K562 (cell line): ENCODE measurements around the gene SLC27A4. TPM values are rescaled to one million over a fixed set of nuclear protein-coding genes. Genes with fewer than 3 reads are reported as not detected.
A peak's percentile ranks its signal among the peaks of the same experiment; 100 is the strongest.

ENCODE experiments used
- ATAC-seq: fragments of 200-7000 bp; cut with Tn5 transposase; 3 replicates; pipeline ENCODE4 v1.9.1; 2020; ENCODE audit warnings: moderate library complexity
- BruUV-seq: library from RNA; stranded (reverse); fragments of 400-500 nt; replicated peaks from 2 replicates; lab custom pipeline; 2021; lab: Mats Ljungman, UMichigan
- CTCF ChIA-PET: fragments of 300-600 bp; formaldehyde crosslinking; extraction: SDS; loops from one replicate; lab custom pipeline; 2021; ENCODE audit warnings: low intra/inter-chr PET ratio; lab: Yijun Ruan, JAX
- POLR2A ChIA-PET: fragments of 300-600, 350-650 bp; sonication (Branson Sonifier 250); formaldehyde crosslinking; extraction: SDS; loops from one replicate; lab custom pipeline; 2021; ENCODE audit warnings: antibody characterized with exemption, inconsistent platforms; lab: Yijun Ruan, JAX
- DNase-seq, 4 experiments: peaks; one replicate each; pipeline versions ENCODE4 v3.0.0 to v3.0.0-alpha.2; 2011 to 2018; ENCODE audit warnings: low spot score in 3 of 4, mixed read lengths in 3 of 4; ENCODE audit errors: extremely low read depth in 1 of 4
- FAIRE-seq: peaks from 2 replicates; lab custom pipeline; 2011; peaks lifted over from hg19 to GRCh38; lab: Jason Lieb, UNC
- H2AFZ ChIP-seq: 2 replicates; pipeline ENCODE4 v1.6.0; 2011; ENCODE audit warnings: low read depth, low read length, control low read depth, inconsistent platforms
- H3K27ac ChIP-seq: fragments of 200-600 bp; 3 replicates; pipeline ENCODE4 v1.8.0; 2011; ENCODE audit warnings: low read depth, mild to moderate bottlenecking, control low read depth, inconsistent platforms, low read length, moderate library complexity, mixed read lengths; ENCODE audit errors: extremely low read depth
- H3K27me3 ChIP-seq, 2 experiments: fragments of 300-600 bp in 1 of 2; 2 replicates in 1 of 2; 3 replicates in 1 of 2; pipeline versions ENCODE4 v1.6.0 to v1.8.0; 2011; ENCODE audit warnings: inconsistent platforms in 2 of 2, low read length in 2 of 2, mild to moderate bottlenecking in 1 of 2, mixed read lengths in 1 of 2, moderate library complexity in 1 of 2; ENCODE audit not compliant: control insufficient read depth in 2 of 2, insufficient read depth in 2 of 2
- H3K36me3 ChIP-seq: fragments of 300-600 bp; 3 replicates; pipeline ENCODE4 v1.8.0; 2011; ENCODE audit warnings: mild to moderate bottlenecking, low read length, inconsistent platforms; ENCODE audit not compliant: control insufficient read depth, insufficient read depth
- H3K4me1 ChIP-seq, 2 experiments: fragments of 200-600 bp in 1 of 2; replicated peaks in 1 of 2; 2 replicates in 1 of 2; 3 replicates in 1 of 2; pipeline versions ENCODE4 v1.5.1 to v1.8.0; 2011; ENCODE audit warnings: inconsistent platforms in 2 of 2, low read length in 2 of 2, mild to moderate bottlenecking in 1 of 2, mixed read lengths in 1 of 2, moderate library complexity in 1 of 2; ENCODE audit not compliant: control insufficient read depth in 2 of 2, insufficient read depth in 2 of 2
- H3K4me2 ChIP-seq: 2 replicates; pipeline ENCODE4 v1.6.1; 2011; ENCODE audit warnings: low read length, control low read depth, inconsistent platforms, mixed read lengths; ENCODE audit not compliant: insufficient read depth
- H3K4me3 ChIP-seq: fragments of 200-600 bp; sonication (generic), shearing (Covaris generic); 2 replicates; pipeline ENCODE4 v1.5.1; 2016; ENCODE audit warnings: control low read depth, inconsistent platforms
- H3K79me2 ChIP-seq: fragments of 200-600 bp; 3 replicates; pipeline ENCODE4 v1.8.0; 2011; ENCODE audit warnings: low read length, inconsistent platforms; ENCODE audit not compliant: control insufficient read depth, insufficient read depth
- H3K9ac ChIP-seq, 2 experiments: 2 replicates each; pipeline versions ENCODE4 v1.6.0 to v1.6.1; 2011; ENCODE audit warnings: low read depth in 2 of 2, low read length in 2 of 2, control low read depth in 1 of 2, inconsistent platforms in 1 of 2, mild to moderate bottlenecking in 1 of 2, mixed read lengths in 1 of 2; ENCODE audit not compliant: insufficient read depth in 1 of 2
- H3K9me1 ChIP-seq: one replicate; pipeline ENCODE4 v1.6.0; 2011; ENCODE audit warnings: inconsistent platforms, mild to moderate bottlenecking, low read length, moderate library complexity; ENCODE audit not compliant: control insufficient read depth, insufficient read depth
- H3K9me3 ChIP-seq: replicated peaks from 2 replicates; pipeline ENCODE4 v1.5.1; 2011; ENCODE audit warnings: low read depth, low read length, inconsistent platforms; ENCODE audit not compliant: control insufficient read depth, insufficient read depth
- H4K20me1 ChIP-seq: replicated peaks from 2 replicates; pipeline ENCODE4 v1.6.1; 2011; ENCODE audit warnings: low read length, inconsistent platforms, mixed read lengths; ENCODE audit not compliant: control insufficient read depth, insufficient read depth
- MCM7 ChIP-seq, 2 experiments: fragments of 450-650 bp; IDR thresholded peaks; 2 replicates each; pipeline ENCODE4 v1.6.1; 2016 to 2018
- SMARCA4 ChIP-seq: fragments of 450-650 bp; IDR thresholded peaks from 2 replicates; pipeline ENCODE4 v1.6.1; 2016
- WGBS: fragments of 100-300 bp; shearing (Covaris generic); methylation state at CpG from one replicate; pipeline ENCODE4 v1.1.6; 2016; ENCODE audit warnings: low coverage, mixed read lengths; ENCODE audit not compliant: insufficient coverage; ENCODE audit errors: missing lambda C conversion rate; 5-methylcytosine and 5-hydroxymethylcytosine counted together
- in situ Hi-C: fragments of 300-500 bp; cut with MboI; formaldehyde crosslinking; loops from 4 replicates; pipeline ENCODE4 v1.15.0; 2018; ENCODE audit warnings: inconsistent platforms, mixed read lengths
- intact Hi-C: fragments of 100-400 bp; cut with micrococcal nuclease; formaldehyde crosslinking; loops from 2 replicates; pipeline ENCODE4 v1.14.2; 2022
- polyA plus RNA-seq, 8 experiments: library from polyadenylated mRNA; depleted of rRNA in 4 of 8; stranded (reverse) in 5 of 8; unstranded in 3 of 8; fragments of >200 nt; fragmentation: Nextera tagmentation in 2 of 8; fragmentation: Illumina TruSeq in 1 of 8; extraction: Ambion mirVana in 2 of 8; extraction: Trizol in 1 of 8; gene quantifications; 2 replicates each; pipeline versions ENCODE4 v1.2.1 to v1.2.3, GENCODE V29; 2011 to 2014; ENCODE audit warnings: inconsistent platforms in 1 of 8, missing spikeins in 1 of 8
- total RNA-seq, 7 experiments: library from RNA; depleted of rRNA in 6 of 7; stranded (reverse); fragments of >200 nt in 6 of 7; fragmentation: Illumina TruSeq in 2 of 7; extraction: Trizol in 2 of 7; gene quantifications; 2 replicates each; pipeline versions ENCODE4 v1.2.1 to v1.2.3, GENCODE V29; 2011 to 2021; ENCODE audit warnings: low replicate concordance in 1 of 7
- TF ChIP-seq, protein P1 (sequence below), 3 experiments: fragments of 200-800 bp in 1 of 3; sonication (Bioruptor generic) in 1 of 3; sonication (generic) in 1 of 3; formaldehyde crosslinking in 1 of 3; IDR thresholded peaks; 2 replicates each; pipeline versions ENCODE4 v1.6.1 to v1.8.0; 2016 to 2022; ENCODE audit warnings: mild to moderate bottlenecking in 2 of 3, missing compliant biosample characterization in 2 of 3, missing genetic modification characterization in 2 of 3, missing genetic modification reagents in 1 of 3

Gene SLC27A4
- total and polyA plus RNA-seq, 9 of the 15 experiments (the other 6 are each of a cell fraction or from before 2014, with no cell fraction given), result 0.25 to 35.7 (median 14.0) TPM

GRCh38 chr9:128397831-128398230, 57.5 kb downstream of the SLC27A4 start:
- intact Hi-C loops, result no loop called here
- no peak overlapping the region for H3K4me3 ChIP-seq
- no peak overlapping the region for H3K27ac ChIP-seq
- no peak for FAIRE-seq
- H3K9ac ChIP-seq, result no peak overlapping the region
- H4K20me1 ChIP-seq, result no peaks in the 10 kb centered on the region
- DNase-seq, result no peak
- peaks cover 12 to 30% of the 10 kb centered on the region in 2 experiments for H3K27me3 ChIP-seq
- no peak for TF ChIP-seq SMARCA4
- TF ChIP-seq MCM7 (IDR thresholded peaks at IDR 0.05), result 0 out of 4 replicates have a peak, but pooled peaks of 1 of the 2 experiments have one; percentile 5
- peak; percentile 26; the same call in 2 of the 3 replicates for ATAC-seq
- H3K4me2 ChIP-seq, result no peak overlapping the region
- no peaks in the 10 kb centered on the region for H3K79me2 ChIP-seq
- POLR2A ChIA-PET, result interaction anchor here (1.9 kb wide), 1 partner anchor 27 kb away, joined by 8 read pairs; the partner anchor contains the start of gene URM1
- in situ Hi-C loops, result no loop called here
- no peaks in the 10 kb centered on the region for H3K9me1 ChIP-seq
- WGBS, result 19% methylated on average over 7 of the region's 7 CpGs
- no peaks in the 10 kb centered on the region for H3K9me3 ChIP-seq
- H2AFZ ChIP-seq, result no peak overlapping the region
- CTCF ChIA-PET, result no interaction called here
- H3K36me3 ChIP-seq, result peaks cover under 1% of the 10 kb centered on the region; the same call in 1 of the 3 replicates
- BruUV-seq, result no TSS peak
- H3K4me1 ChIP-seq, result peaks cover 0 to 10% of the 10 kb centered on the region in 2 experiments; a peak in 3 of 5 replicates

DNA sequence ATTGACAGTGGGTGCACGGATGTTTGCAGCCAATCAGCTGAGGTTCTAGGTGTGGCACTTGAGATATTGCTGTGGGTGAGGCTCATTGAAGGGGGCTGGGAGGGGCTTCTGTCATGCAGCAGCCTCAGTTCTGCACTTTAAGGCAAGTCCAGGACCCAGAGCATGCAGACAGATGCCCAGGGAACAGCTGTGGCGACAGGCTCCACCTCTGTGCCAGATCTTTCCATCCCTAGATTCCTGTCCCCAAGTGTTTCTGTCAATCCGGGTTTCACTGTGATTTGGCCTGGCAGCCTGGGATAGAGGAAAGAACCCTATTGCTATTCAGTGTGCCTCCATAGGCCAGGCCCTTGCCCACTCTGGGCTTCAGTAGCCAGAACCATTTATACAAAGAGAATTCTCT, 59.5 kb downstream of the SLC27A4 start:
- FAIRE-seq, result no peak
- Histone ChIP-seq H3K9me1 (no peaks in the 10 kb centered on the region), H3K9me3 (no peaks in the 10 kb centered on the region), H3K9ac (no peak overlapping the region), H3K27ac (no peak overlapping the region), H2AFZ (no peak overlapping the region), H3K4me2 (no peak overlapping the region), H3K36me3 (no peaks in the 10 kb centered on the region), H3K4me3 (no peak overlapping the region), H3K27me3 (peaks cover 12 to 33% of the 10 kb centered on the region in 2 experiments), H3K4me1 (no peaks in the 10 kb centered on the region; a peak in 1 of 5 replicates), H4K20me1 (no peaks in the 10 kb centered on the region), H3K79me2 (no peaks in the 10 kb centered on the region)
- TF ChIP-seq, protein P1, sequence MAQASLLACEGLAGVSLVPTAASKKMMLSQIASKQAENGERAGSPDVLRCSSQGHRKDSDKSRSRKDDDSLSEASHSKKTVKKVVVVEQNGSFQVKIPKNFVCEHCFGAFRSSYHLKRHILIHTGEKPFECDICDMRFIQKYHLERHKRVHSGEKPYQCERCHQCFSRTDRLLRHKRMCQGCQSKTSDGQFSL (CRISPR knock-in tag; IDR thresholded peaks at IDR 0.05), result no peak
- TF ChIP-seq, protein P1 (tag; IDR thresholded peaks at IDR 0.05), result no peak
- no peak for ATAC-seq
- DNase-seq, result no peak
- intact Hi-C loops, result no loop called here
- POLR2A ChIA-PET, result no interaction called here
- CTCF ChIA-PET, result no interaction called here
- 9% methylated on average over 3 of the region's 3 CpGs for WGBS
- in situ Hi-C loops, result no loop called here
- no TSS peak for BruUV-seq
